Adrenal gland (tissue), 12 donors: ENCODE measurements around the gene CNTNAP2. TPM values are rescaled to one million over a fixed set of nuclear protein-coding genes. Genes with fewer than 3 reads are reported as not detected.

ENCODE experiments used
- DNase-seq, 7 donors: peaks; one replicate each; pipeline ENCODE4 v3.0.0-alpha.2; 2019 to 2020
- H3K27ac ChIP-seq, 5 donors: fragments of 200-600 bp; sonication (generic) in 4 of 5; 1 replicate in 3 of 5; 2 replicates in 2 of 5; pipeline versions ENCODE4 v1.5.1 to v1.8.0; 2016 to 2020; ENCODE audit warnings: mild to moderate bottlenecking in 1 of 5
- H3K27me3 ChIP-seq: fragments of 200-600 bp; 2 replicates; pipeline ENCODE4 v1.8.0; 2021
- H3K36me3 ChIP-seq, 2 donors: fragments of 200-600 bp; replicated peaks in 1 of 2; 1 replicate in 1 of 2; 2 replicates in 1 of 2; pipeline versions ENCODE4 v1.5.1 to v1.8.0; 2018 to 2022
- H3K4me1 ChIP-seq, 2 donors: fragments of 200-600 bp; replicated peaks in 1 of 2; 1 replicate in 1 of 2; 2 replicates in 1 of 2; pipeline versions ENCODE4 v1.5.1 to v1.8.0; 2018 to 2021
- H3K4me3 ChIP-seq, 4 donors: fragments of 200-600 bp; sonication (generic) in 3 of 4; one replicate each; pipeline ENCODE4 v1.5.1; 2016 to 2018
- H3K9me3 ChIP-seq, 3 donors: fragments of 200-600 bp; sonication (generic) in 1 of 3; replicated peaks in 1 of 3; 1 replicate in 2 of 3; 2 replicates in 1 of 3; pipeline versions ENCODE4 v1.5.1 to v1.8.0; 2016 to 2021
- CTCF ChIP-seq, 6 experiments: fragments of 450-650 bp in 4 of 6; fragments of 200-600 bp in 2 of 6; sonication (generic) in 1 of 6; IDR thresholded peaks; 1 replicate in 5 of 6; 2 replicates in 1 of 6; pipeline versions ENCODE4 v1.5.1 to v1.8.0; 2016 to 2021; ENCODE audit warnings: antibody characterized with exemption in 6 of 6, mild to moderate bottlenecking in 2 of 6, moderate library complexity in 1 of 6
- POLR2A ChIP-seq, 2 donors: fragments of 450-650 bp; IDR thresholded peaks; one replicate each; pipeline ENCODE4 v1.6.1; 2017; ENCODE audit warnings: antibody characterized with exemption in 2 of 2, mild to moderate bottlenecking in 2 of 2, moderate library complexity in 1 of 2
- WGBS, 4 donors: extraction: QIAGEN DNeasy Blood & Tissue Kit in 2 of 4; methylation state at CpG; one replicate each; pipeline versions ENCODE4 v1.1.5 to v1.1.7; 2013 to 2017; 5-methylcytosine and 5-hydroxymethylcytosine counted together
- intact Hi-C, 2 donors: fragments of 100-400 bp; cut with DNase I; formaldehyde crosslinking; loops; one replicate each; pipeline versions ENCODE4 v1.14.1 to v1.15.0; 2022 to 2023
- polyA plus RNA-seq, 3 donors: library from polyadenylated mRNA; stranded (reverse); fragments of 200-250 nt in 2 of 3; fragments of 350-450 nt in 1 of 3; fragmentation: Illumina TruSeq in 1 of 3; extraction: RNeasy Lipid Tissue Mini Kit (QIAGEN cat#74804) in 1 of 3; gene quantifications; one replicate each; pipeline ENCODE4 v1.2.3, GENCODE V29; 2013 to 2014
- total RNA-seq, 9 donors: library from RNA; depleted of rRNA in 4 of 9; stranded (reverse); fragments of >200 nt in 4 of 9; fragments of 120-200 nt in 1 of 9; fragmentation: NEBNext Ultra II Directional in 1 of 9; extraction: Animal tissue kit (Norgen Biotek cat#: 25700) in 1 of 9; gene quantifications; one replicate each; pipeline versions ENCODE4 v1.1.0 to v1.2.4, GENCODE V29; 2013 to 2023
- donor health status: healthy with polysubstance abuse.
- donor health status: Bipolar disorder and iron deficiency.
- donor health status: DM: yes; HTN: yes; CAD: no.
- donor health status: DM: no; HTN: no; CAD: no.
- donor health status: DM: no; HTN: no; CAD: no.
- donor health status: DM: yes; HTN: yes; CAD: no.

CNTNAP2 gene
- total and polyA plus RNA-seq, 12 donors: 0.14 to 6.3 (median 1.8) TPM; not detected in 2

- WGBS, 4 donors: 59 to 76% (median 65%) methylated on average over 2 of the region's 2 CpGs
- intact Hi-C loops: no loop called here
These were observed 639.0 kb downstream of the CNTNAP2 start for GRCh38 chr7:146755585-146755984.

GRCh38 chr7:146764458-146764857, 647.9 kb downstream of the CNTNAP2 start:
- Histone ChIP-seq H3K4me3 (no peak overlapping the region), H3K4me1 (no peaks in the 10 kb centered on the region), H3K27me3 (no peaks in the 10 kb centered on the region), H3K9me3 (no peaks in the 10 kb centered on the region), H3K27ac (no peak overlapping the region), H3K36me3 (no peaks in the 10 kb centered on the region)
- 47 to 57% (median 49%) methylated on average over 3 of the region's 3 CpGs for WGBS, 4 donors
- intact Hi-C loops: no loop called here
- no peak for DNase-seq
- TF ChIP-seq CTCF (IDR thresholded peaks at IDR 0.05): no peak
- TF ChIP-seq POLR2A (IDR thresholded peaks at IDR 0.05): no peak

More at GRCh38 chr7:146755585-146755984, 639.0 kb downstream of the CNTNAP2 start:
- H3K27ac ChIP-seq: no peak overlapping the region
- no peaks in the 10 kb centered on the region for H3K27me3 ChIP-seq
- H3K36me3 ChIP-seq: no peaks in the 10 kb centered on the region
- DNase-seq: no peak
- H3K4me3 ChIP-seq: no peak overlapping the region
- no peaks in the 10 kb centered on the region for H3K4me1 ChIP-seq
- no peaks in the 10 kb centered on the region for H3K9me3 ChIP-seq
- no peak for TF ChIP-seq CTCF (IDR thresholded peaks at IDR 0.05)
- TF ChIP-seq POLR2A (IDR thresholded peaks at IDR 0.05): no peak

GRCh38 chr7:146768957-146769356, 652.4 kb downstream of the CNTNAP2 start:
- no peaks in the 10 kb centered on the region for H3K36me3 ChIP-seq
- H3K4me3 ChIP-seq: no peak overlapping the region
- no peak for DNase-seq
- no peaks in the 10 kb centered on the region for H3K9me3 ChIP-seq
- no peak overlapping the region for H3K27ac ChIP-seq
- WGBS, 4 donors: 77 to 86% (median 81%) methylated on average over 3 of the region's 3 CpGs
- intact Hi-C loops: no loop called here
- TF ChIP-seq CTCF (IDR thresholded peaks at IDR 0.05): no peak
- TF ChIP-seq POLR2A (IDR thresholded peaks at IDR 0.05): no peak
- no peaks in the 10 kb centered on the region for H3K4me1 ChIP-seq
- no peaks in the 10 kb centered on the region for H3K27me3 ChIP-seq

GRCh38 chr7:146772601-146773000, 656.0 kb downstream of the CNTNAP2 start:
- no peak for DNase-seq
- H3K27me3 ChIP-seq: no peaks in the 10 kb centered on the region
- no peaks in the 10 kb centered on the region for H3K36me3 ChIP-seq
- H3K27ac ChIP-seq: no peak overlapping the region
- H3K4me1 ChIP-seq: no peaks in the 10 kb centered on the region
- no peaks in the 10 kb centered on the region for H3K9me3 ChIP-seq
- intact Hi-C loops: no loop called here
- WGBS, 4 donors: 53 to 69% (median 59%) methylated on average over 5 of the region's 5 CpGs
- no peak for TF ChIP-seq CTCF (IDR thresholded peaks at IDR 0.05)
- H3K4me3 ChIP-seq: no peak overlapping the region
